GM23338 (cell line): ENCODE results near the gene MYLK.

Experiments used
- EZH2 ChIP-seq: fragments of 200-600 bp; sonication (generic); IDR thresholded peaks from one replicate; pipeline ENCODE4 v1.8.0; 2017; ENCODE audit warnings: antibody characterized with exemption, mild to moderate bottlenecking, low read depth; ENCODE audit not compliant: unreplicated experiment
- JUNB ChIP-seq: IDR thresholded peaks from one replicate; pipeline ENCODE4 v1.6.1; 2016; ENCODE audit warnings: antibody characterized with exemption; ENCODE audit not compliant: unreplicated experiment
- TF ChIP-seq, protein P1 (sequence below), 2 experiments: fragments of 200-600 bp in 1 of 2; sonication (generic) in 1 of 2; conservative IDR thresholded peaks; 2 replicates each; pipeline versions ENCODE4 v1.5.1 to v1.6.1; 2016 to 2017; ENCODE audit warnings: antibody characterized with exemption in 2 of 2, low read depth in 2 of 2, mild to moderate bottlenecking in 2 of 2, moderate library complexity in 1 of 2

DNA sequence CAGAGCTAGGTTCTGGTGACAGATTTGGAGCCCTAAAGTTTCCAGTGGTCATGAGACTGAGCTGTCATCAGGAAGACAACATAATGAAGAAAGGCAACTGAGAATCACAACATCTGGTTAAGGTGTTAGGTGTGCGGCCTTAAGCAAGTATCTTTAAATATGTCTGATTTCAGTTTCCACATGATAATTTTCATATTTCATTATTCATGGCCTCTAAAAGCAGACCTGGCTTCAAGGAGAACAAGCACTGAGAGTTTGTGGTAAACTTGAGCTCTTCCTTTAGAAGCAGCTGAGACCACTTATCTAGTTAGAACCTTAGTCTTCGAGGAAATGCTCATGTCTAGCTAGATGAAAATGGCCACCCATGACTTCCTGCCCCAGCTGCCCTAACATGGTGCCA lies 25.7 kb upstream of the MYLK start:
- no peak for TF ChIP-seq JUNB
- no peak for TF ChIP-seq EZH2
- TF ChIP-seq, protein P1, sequence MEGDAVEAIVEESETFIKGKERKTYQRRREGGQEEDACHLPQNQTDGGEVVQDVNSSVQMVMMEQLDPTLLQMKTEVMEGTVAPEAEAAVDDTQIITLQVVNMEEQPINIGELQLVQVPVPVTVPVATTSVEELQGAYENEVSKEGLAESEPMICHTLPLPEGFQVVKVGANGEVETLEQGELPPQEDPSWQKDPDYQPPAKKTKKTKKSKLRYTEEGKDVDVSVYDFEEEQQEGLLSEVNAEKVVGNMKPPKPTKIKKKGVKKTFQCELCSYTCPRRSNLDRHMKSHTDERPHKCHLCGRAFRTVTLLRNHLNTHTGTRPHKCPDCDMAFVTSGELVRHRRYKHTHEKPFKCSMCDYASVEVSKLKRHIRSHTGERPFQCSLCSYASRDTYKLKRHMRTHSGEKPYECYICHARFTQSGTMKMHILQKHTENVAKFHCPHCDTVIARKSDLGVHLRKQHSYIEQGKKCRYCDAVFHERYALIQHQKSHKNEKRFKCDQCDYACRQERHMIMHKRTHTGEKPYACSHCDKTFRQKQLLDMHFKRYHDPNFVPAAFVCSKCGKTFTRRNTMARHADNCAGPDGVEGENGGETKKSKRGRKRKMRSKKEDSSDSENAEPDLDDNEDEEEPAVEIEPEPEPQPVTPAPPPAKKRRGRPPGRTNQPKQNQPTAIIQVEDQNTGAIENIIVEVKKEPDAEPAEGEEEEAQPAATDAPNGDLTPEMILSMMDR (conservative IDR thresholded peaks at IDR 0.05; ENCODE audit: low read depth in 2 of 2): no peak
